Measurements from ENCODE around the gene HHIPL2. TPM values are rescaled to one million over a fixed set of nuclear protein-coding genes. Genes with fewer than 3 reads are reported as not detected.

HHIPL2 gene
- total RNA-seq, 1 donor from 2014 or later: not detected

- Mint-ChIP-seq H3K27me3 (ENCODE audit: low read depth) (no peaks in the 10 kb centered on the region), H3K27ac (ENCODE audit: unreplicated experiment) (no peak overlapping the region), H3K4me1 (ENCODE audit: low read depth) (no peaks in the 10 kb centered on the region), H3K9me3 (ENCODE audit: low read depth) (peaks cover 13% of the 10 kb centered on the region), H3K36me3 (ENCODE audit: low read depth) (peaks cover 30% of the 10 kb centered on the region), H3K4me3 (ENCODE audit: unreplicated experiment) (no peak overlapping the region)
- no peak for DNase-seq (ENCODE audit: low spot score)
- TF ChIP-seq, protein P1, sequence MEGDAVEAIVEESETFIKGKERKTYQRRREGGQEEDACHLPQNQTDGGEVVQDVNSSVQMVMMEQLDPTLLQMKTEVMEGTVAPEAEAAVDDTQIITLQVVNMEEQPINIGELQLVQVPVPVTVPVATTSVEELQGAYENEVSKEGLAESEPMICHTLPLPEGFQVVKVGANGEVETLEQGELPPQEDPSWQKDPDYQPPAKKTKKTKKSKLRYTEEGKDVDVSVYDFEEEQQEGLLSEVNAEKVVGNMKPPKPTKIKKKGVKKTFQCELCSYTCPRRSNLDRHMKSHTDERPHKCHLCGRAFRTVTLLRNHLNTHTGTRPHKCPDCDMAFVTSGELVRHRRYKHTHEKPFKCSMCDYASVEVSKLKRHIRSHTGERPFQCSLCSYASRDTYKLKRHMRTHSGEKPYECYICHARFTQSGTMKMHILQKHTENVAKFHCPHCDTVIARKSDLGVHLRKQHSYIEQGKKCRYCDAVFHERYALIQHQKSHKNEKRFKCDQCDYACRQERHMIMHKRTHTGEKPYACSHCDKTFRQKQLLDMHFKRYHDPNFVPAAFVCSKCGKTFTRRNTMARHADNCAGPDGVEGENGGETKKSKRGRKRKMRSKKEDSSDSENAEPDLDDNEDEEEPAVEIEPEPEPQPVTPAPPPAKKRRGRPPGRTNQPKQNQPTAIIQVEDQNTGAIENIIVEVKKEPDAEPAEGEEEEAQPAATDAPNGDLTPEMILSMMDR (IDR thresholded peaks at IDR 0.05): no peak
Measured at GRCh38 chr1:222570837-222571236, 22.9 kb upstream of the HHIPL2 start.

GRCh38 chr1:222561656-222562055 is 13.8 kb upstream of the HHIPL2 start:
- no peak for DNase-seq (ENCODE audit: low spot score)
- Mint-ChIP-seq H3K27ac (ENCODE audit: unreplicated experiment) (no peak overlapping the region), H3K27me3 (ENCODE audit: low read depth) (no peaks in the 10 kb centered on the region), H3K4me3 (ENCODE audit: unreplicated experiment) (no peak overlapping the region), H3K36me3 (ENCODE audit: low read depth) (peaks cover 29% of the 10 kb centered on the region), H3K4me1 (ENCODE audit: low read depth) (peaks cover 6% of the 10 kb centered on the region), H3K9me3 (ENCODE audit: low read depth) (no peaks in the 10 kb centered on the region)
- TF ChIP-seq, protein P1 (IDR thresholded peaks at IDR 0.05): no peak

DNA sequence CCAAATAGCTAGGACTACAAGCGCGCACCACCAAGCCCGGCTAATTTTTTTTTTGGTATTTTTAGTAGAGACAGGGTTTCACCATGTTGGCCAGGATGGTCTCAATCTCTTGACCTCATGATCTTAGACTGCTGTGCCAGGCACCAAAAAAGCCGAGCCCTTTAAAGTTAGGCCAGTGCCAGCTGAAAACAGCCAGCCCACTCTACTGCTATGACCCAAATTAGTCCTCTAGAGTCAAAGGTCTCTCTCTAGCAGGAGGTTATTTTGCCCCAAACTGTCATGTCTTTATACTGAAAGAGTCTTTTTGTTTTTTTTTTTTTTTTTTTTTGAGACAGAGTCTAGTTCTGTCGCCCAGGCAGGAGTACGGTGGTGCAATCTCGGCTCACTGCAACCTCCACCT is 9.7 kb upstream of the HHIPL2 start:
- no peaks in the 10 kb centered on the region for H3K27me3 Mint-ChIP-seq (ENCODE audit: low read depth)
- peaks cover 6% of the 10 kb centered on the region for H3K4me1 Mint-ChIP-seq (ENCODE audit: low read depth)
- H3K27ac Mint-ChIP-seq (ENCODE audit: unreplicated experiment): no peak overlapping the region
- no peaks in the 10 kb centered on the region for H3K9me3 Mint-ChIP-seq (ENCODE audit: low read depth)
- H3K4me3 Mint-ChIP-seq (ENCODE audit: unreplicated experiment): no peak overlapping the region
- TF ChIP-seq, protein P1 (IDR thresholded peaks at IDR 0.05): no peak
- no peak for DNase-seq (ENCODE audit: low spot score)
- H3K36me3 Mint-ChIP-seq (ENCODE audit: low read depth): peaks cover 26% of the 10 kb centered on the region

- Mint-ChIP-seq H3K4me1 (ENCODE audit: low read depth) (peaks cover 6% of the 10 kb centered on the region), H3K27ac (ENCODE audit: unreplicated experiment) (peak overlapping the region; percentile 22)
Measured at GRCh38 chr1:222557148-222557547, 9.2 kb upstream of the HHIPL2 start.

DNA sequence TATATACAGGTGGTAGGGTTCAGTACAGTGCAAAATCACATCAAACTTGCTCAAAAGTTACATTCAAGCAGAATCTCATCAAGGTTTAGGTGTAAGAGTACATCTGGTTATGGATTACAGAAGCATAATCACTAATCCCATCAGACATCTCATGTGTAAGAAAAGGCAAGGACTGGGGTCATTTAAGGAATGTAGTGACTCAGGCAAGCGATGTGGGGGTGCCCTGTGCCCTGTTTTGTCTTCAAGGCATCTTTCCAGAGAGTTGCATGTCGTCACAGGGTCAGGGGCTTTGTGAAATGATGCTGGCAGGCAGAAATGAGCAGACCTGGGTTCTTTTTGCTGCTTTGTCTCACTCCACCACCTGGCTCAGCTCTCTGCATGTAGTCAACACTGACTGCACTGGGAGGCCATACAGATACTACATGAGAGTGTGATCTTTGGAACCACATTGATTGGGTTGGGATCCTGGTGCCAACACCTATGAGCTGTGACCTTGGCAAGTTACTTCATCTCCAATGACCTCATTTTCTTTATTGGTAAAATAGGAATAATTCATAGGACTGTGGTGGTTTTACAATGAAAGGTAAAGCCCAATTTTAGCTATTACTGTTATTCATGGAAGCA is 8.2 kb upstream of the HHIPL2 start:
- TF ChIP-seq, protein P1 (IDR thresholded peaks at IDR 0.05): no peak
- H3K27ac Mint-ChIP-seq (ENCODE audit: unreplicated experiment): no peak overlapping the region
- no peaks in the 10 kb centered on the region for H3K27me3 Mint-ChIP-seq (ENCODE audit: low read depth)
- no peak overlapping the region for H3K4me3 Mint-ChIP-seq (ENCODE audit: unreplicated experiment)
- no peaks in the 10 kb centered on the region for H3K9me3 Mint-ChIP-seq (ENCODE audit: low read depth)
- peaks cover 18% of the 10 kb centered on the region for H3K36me3 Mint-ChIP-seq (ENCODE audit: low read depth)
- DNase-seq (ENCODE audit: low spot score): no peak
- peaks cover 6% of the 10 kb centered on the region for H3K4me1 Mint-ChIP-seq (ENCODE audit: low read depth)

More at GRCh38 chr1:222557148-222557547, 9.2 kb upstream of the HHIPL2 start:
- no peaks in the 10 kb centered on the region for H3K27me3 Mint-ChIP-seq (ENCODE audit: low read depth)
- TF ChIP-seq, protein P1 (IDR thresholded peaks at IDR 0.05): no peak
- peaks cover 24% of the 10 kb centered on the region for H3K36me3 Mint-ChIP-seq (ENCODE audit: low read depth)
- DNase-seq (ENCODE audit: low spot score): no peak
- H3K9me3 Mint-ChIP-seq (ENCODE audit: low read depth): no peaks in the 10 kb centered on the region
- no peak overlapping the region for H3K4me3 Mint-ChIP-seq (ENCODE audit: unreplicated experiment)
